ENCODE measurements around the gene ITPR2. TPM values are rescaled to one million over a fixed set of nuclear protein-coding genes. Genes with fewer than 3 reads are reported as not detected.
A peak's percentile ranks its signal among the peaks of the same experiment; 100 is the strongest.

The ITPR2 gene
- total RNA-seq, 1 donor from 2014 or later = 16.3 TPM

DNA sequence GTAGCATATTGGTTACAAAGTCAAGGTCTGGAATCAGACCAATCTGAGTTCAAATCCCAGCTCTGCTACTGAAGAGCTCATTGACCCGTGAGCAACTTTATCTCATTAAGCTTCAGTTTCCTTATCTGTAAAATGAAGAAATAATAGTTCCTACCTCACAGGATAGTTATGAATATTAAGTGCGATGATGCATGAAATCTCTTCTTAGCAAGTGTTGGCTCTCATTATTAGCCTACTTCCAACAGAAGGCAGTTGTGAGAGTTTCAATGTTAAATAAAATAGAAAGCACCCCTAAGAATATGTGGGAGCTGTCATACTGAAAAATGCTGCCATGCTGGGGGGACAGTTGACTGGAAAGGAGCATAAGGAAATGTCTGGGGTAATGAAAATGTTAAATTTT, 39.0 kb upstream of the ITPR2 start:
- DNase-seq (ENCODE audit: low read depth) = no peak
- H3K36me3 ChIP-seq (ENCODE audit: control insufficient read depth, insufficient read depth, low read length) = no peaks in the 10 kb centered on the region
- H3K4me3 ChIP-seq (ENCODE audit: low read depth, low read length) = no peak overlapping the region
- H3K27me3 ChIP-seq (ENCODE audit: control insufficient read depth, insufficient read depth, low read length) = no peaks in the 10 kb centered on the region
- TF ChIP-seq, protein P1, sequence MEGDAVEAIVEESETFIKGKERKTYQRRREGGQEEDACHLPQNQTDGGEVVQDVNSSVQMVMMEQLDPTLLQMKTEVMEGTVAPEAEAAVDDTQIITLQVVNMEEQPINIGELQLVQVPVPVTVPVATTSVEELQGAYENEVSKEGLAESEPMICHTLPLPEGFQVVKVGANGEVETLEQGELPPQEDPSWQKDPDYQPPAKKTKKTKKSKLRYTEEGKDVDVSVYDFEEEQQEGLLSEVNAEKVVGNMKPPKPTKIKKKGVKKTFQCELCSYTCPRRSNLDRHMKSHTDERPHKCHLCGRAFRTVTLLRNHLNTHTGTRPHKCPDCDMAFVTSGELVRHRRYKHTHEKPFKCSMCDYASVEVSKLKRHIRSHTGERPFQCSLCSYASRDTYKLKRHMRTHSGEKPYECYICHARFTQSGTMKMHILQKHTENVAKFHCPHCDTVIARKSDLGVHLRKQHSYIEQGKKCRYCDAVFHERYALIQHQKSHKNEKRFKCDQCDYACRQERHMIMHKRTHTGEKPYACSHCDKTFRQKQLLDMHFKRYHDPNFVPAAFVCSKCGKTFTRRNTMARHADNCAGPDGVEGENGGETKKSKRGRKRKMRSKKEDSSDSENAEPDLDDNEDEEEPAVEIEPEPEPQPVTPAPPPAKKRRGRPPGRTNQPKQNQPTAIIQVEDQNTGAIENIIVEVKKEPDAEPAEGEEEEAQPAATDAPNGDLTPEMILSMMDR (IDR thresholded peaks at IDR 0.05; ENCODE audit: insufficient read depth, low read length, poor library complexity, severe bottlenecking) = no peak

DNA sequence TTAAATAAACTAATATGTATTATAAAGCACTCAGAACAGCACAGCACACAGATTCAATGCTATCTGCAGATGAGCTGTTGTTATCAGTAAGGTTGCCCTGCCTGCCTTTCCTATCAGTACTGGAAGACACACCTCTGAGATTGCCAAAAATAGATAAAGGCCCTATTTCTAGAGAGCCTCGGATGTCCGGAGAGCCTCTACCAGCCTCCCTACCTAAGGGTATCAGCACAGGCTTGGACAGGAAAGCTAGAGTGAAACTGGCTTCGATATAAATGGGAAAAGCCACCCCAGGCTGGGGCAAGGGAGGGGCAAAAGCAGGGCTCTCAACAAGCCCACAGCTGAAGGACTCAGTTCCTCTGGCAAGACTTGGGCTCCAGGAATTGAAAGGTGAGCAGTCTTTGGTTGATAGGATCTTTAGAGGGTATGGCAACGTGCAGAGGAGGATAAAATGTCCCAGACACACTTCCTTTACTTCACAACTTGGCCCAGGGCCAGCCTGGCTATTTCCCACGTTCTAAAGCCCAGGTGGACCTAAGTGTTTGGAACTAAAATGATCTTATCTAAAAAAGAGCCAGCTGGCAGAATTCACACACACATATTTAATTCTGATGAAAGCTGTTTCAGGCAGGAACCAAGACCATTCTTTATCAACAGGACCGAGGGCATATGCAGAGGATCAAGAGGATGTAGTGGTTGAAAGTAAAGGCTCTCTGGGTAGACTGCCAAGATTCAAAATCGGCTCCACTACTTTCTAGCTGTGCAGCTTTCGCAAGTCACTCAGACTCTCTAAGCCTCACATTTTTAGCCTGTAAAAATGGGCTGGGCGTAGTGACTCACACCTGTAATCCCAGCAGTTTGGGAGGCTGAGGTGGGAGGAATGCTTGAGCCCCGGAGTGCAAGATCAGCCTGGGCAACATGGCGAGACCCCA, 37.8 kb upstream of the ITPR2 start:
- DNase-seq (ENCODE audit: low read depth) = peak; percentile 16
- Histone ChIP-seq H3K4me3 (ENCODE audit: low read depth, low read length) (no peak overlapping the region), H3K27me3 (ENCODE audit: control insufficient read depth, insufficient read depth, low read length) (no peaks in the 10 kb centered on the region), H3K36me3 (ENCODE audit: control insufficient read depth, insufficient read depth, low read length) (no peaks in the 10 kb centered on the region)
- TF ChIP-seq, protein P1 (IDR thresholded peaks at IDR 0.05; ENCODE audit: insufficient read depth, low read length, poor library complexity, severe bottlenecking) = no peak

DNA sequence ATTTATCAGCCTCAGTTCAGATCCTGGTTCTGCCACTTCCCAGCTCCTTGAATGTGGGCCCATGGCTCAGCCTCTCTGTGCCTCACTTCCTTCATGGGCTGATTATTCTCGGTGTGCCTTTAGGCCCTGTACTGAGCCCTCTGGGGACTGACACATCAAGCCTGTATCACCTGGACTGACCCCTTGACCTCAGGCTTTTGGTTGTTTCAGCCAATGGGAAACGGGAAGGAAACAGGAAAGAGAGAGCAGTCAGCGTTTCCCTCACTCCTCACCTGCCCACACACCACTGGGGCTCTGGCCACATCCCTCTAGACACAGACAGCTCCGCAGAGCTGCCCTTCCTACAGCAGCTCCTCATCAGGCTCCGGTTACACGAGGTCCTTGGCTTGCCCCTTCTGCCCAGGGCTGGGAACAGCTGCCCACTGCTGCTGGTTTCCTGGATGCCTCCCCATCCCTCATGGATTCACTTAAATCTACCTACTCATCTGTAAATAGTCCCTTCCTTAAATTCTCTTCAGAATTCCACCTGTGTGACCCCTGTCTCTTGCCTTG, 37.0 kb upstream of the ITPR2 start:
- Histone ChIP-seq H3K4me3 (ENCODE audit: low read depth, low read length) (no peak overlapping the region), H3K27me3 (ENCODE audit: control insufficient read depth, insufficient read depth, low read length) (no peaks in the 10 kb centered on the region), H3K36me3 (ENCODE audit: control insufficient read depth, insufficient read depth, low read length) (no peaks in the 10 kb centered on the region)
- no peak for DNase-seq (ENCODE audit: low read depth)
- TF ChIP-seq, protein P1 (IDR thresholded peaks at IDR 0.05; ENCODE audit: insufficient read depth, low read length, poor library complexity, severe bottlenecking) = no peak

DNA sequence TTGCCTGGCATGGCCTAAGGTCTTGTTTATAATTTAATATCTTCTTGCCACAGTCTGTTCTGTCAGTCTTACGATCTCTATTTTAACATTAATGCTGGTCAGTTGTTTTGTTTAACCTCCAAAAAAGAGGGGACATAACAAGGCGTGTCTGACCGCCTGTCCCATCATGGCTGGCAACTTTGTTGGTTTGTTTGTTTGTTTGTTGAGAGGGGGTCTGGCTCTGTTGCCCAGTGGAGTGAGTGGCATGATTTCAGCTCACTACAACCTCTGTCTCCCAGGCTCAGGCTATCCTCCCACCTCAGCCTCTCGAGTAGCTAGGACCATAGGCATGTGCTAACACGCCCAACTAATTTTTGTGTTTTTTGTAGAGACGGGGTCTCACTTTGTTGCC, 36.1 kb upstream of the ITPR2 start:
- no peaks in the 10 kb centered on the region for H3K36me3 ChIP-seq (ENCODE audit: control insufficient read depth, insufficient read depth, low read length)
- no peaks in the 10 kb centered on the region for H3K27me3 ChIP-seq (ENCODE audit: control insufficient read depth, insufficient read depth, low read length)
- TF ChIP-seq, protein P1 (IDR thresholded peaks at IDR 0.05; ENCODE audit: insufficient read depth, low read length, poor library complexity, severe bottlenecking) = no peak
- DNase-seq (ENCODE audit: low read depth) = no peak
- no peak overlapping the region for H3K4me3 ChIP-seq (ENCODE audit: low read depth, low read length)

DNA sequence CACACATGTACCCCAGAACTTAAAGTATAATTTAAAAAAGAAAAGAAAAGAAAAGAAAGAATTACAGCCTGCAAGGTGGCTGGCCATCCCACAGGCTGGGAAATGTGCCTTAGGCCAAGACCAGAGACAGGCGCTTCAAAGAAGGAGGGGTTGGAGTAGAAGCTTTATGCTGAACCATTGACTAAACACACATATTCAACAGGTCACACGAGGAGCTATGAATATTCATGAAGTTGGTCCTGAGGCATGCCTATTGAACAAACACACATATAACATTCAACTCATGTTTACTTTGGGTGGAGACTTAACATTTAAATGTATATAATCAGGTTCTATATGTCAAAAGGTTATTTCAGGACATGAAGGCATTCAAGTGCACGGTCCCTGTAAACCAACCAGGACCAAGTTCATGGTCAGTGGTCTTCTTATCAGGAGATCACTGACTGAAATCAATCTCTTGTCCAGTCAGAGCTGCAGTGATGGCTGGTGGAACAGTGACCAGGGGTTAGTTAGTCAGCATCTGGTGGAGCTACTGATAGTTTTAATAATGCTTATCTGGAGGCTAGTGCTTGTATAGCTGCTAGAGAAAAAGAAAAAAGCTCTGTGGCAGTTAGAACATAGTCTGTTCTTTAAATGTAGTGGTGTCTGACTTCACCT, 35.6 kb upstream of the ITPR2 start:
- TF ChIP-seq, protein P1 (IDR thresholded peaks at IDR 0.05; ENCODE audit: insufficient read depth, low read length, poor library complexity, severe bottlenecking) = no peak
- H3K27me3 ChIP-seq (ENCODE audit: control insufficient read depth, insufficient read depth, low read length) = no peaks in the 10 kb centered on the region
- no peak for DNase-seq (ENCODE audit: low read depth)
- no peaks in the 10 kb centered on the region for H3K36me3 ChIP-seq (ENCODE audit: control insufficient read depth, insufficient read depth, low read length)
- H3K4me3 ChIP-seq (ENCODE audit: low read depth, low read length) = no peak overlapping the region

All from kidney epithelial cell (primary cell).